Measurements from ENCODE around the gene SORCS2. TPM values are rescaled to one million over a fixed set of nuclear protein-coding genes. Genes with fewer than 3 reads are reported as not detected.

SORCS2 gene
- total and polyA plus RNA-seq, 2 of the 4 experiments (the other 2 are of a cell fraction): 0.36 to 0.62 TPM

- ChIA-PET POLR2A (ENCODE audit: unreplicated experiment) (no interaction called here), CTCF (no interaction called here)
- no peaks in the 10 kb centered on the region for H3K27me3 ChIP-seq (ENCODE audit: control insufficient read depth, insufficient read depth, low read length)
- no TSS peak for BruUV-seq (replicated peaks)
- no peak overlapping the region for H4K5ac ChIP-seq (ENCODE audit: low read depth, low read length)
- 0 out of 2 replicates have a peak overlapping the region, but pooled peaks have one; percentile 32 for H3K27ac ChIP-seq (ENCODE audit: insufficient read depth, low read length)
- no peak overlapping the region for H3K4ac ChIP-seq (ENCODE audit: low read depth, low read length)
- no peak overlapping the region for H2BK20ac ChIP-seq (ENCODE audit: low read depth, low read length)
- DNase-seq (no peak), ATAC-seq (ENCODE audit: low read depth) (no peak)
- H3K9me1 ChIP-seq (ENCODE audit: insufficient read depth, low read length): peaks cover 13% of the 10 kb centered on the region; the same call in 1 of the 2 replicates
- no peak overlapping the region for H2BK5ac ChIP-seq (ENCODE audit: low read depth, low read length, poor library complexity, severe bottlenecking)
- WGBS, 2 experiments (ENCODE audit: extremely low coverage in 2 of 2, insufficient read length in 1 of 2): no CpG with 5 or more reads among the region's 9 CpGs
- no peak overlapping the region for H3K9ac ChIP-seq (ENCODE audit: low read depth, low read length)
- no peak overlapping the region for H2AFZ ChIP-seq (replicated peaks; ENCODE audit: low read length, poor library complexity)
- in situ Hi-C loops (cut with MboI; ENCODE audit: low sequenced_read_pairs) (loop anchor here (10.0 kb wide), 1 partner anchor 225 kb away; no protein-coding TSS in a partner anchor), dilution Hi-C loops (cut with HindIII; ENCODE audit: low sequenced_read_pairs, unreplicated experiment) (no loop called here), intact Hi-C loops (cut with micrococcal nuclease) (no loop called here)
- no peak overlapping the region for H4K8ac ChIP-seq (ENCODE audit: low read depth in 2 of 2, low read length in 2 of 2)
- peaks cover 23 to 51% of the 10 kb centered on the region in 2 experiments; a peak in 2 of 4 replicates for H3K79me1 ChIP-seq (ENCODE audit: low read depth in 1 of 2, low read length in 2 of 2)
- H3K14ac ChIP-seq (replicated peaks; ENCODE audit: low read depth, low read length): no peak overlapping the region
- H3K9me3 ChIP-seq (ENCODE audit: control insufficient read depth, insufficient read depth, low read length): no peaks in the 10 kb centered on the region
- H2BK15ac ChIP-seq (ENCODE audit: low read depth, low read length): no peak overlapping the region
- H4K20me1 ChIP-seq (ENCODE audit: insufficient read depth, low read length): peaks cover 56% of the 10 kb centered on the region
- H2AK5ac ChIP-seq (ENCODE audit: low read depth, low read length): no peak overlapping the region
- no peak overlapping the region for H3K23ac ChIP-seq (ENCODE audit: low read depth, low read length)
- no peak overlapping the region for H3K4me2 ChIP-seq (ENCODE audit: low read depth, low read length)
- H3K4me3 ChIP-seq (ENCODE audit: insufficient read depth, low read depth, low read length): no peak overlapping the region
- peaks cover 70% of the 10 kb centered on the region for H3K36me3 ChIP-seq (ENCODE audit: control insufficient read depth, insufficient read depth, low read length)
- H3K56ac ChIP-seq (ENCODE audit: extremely low read depth, insufficient read depth, low read length): no peak overlapping the region
- H2BK120ac ChIP-seq (ENCODE audit: low read depth, low read length): no peak overlapping the region
- H3K18ac ChIP-seq (ENCODE audit: low read depth, low read length): no peak overlapping the region
- TF ChIP-seq RAD21 (IDR thresholded peaks at IDR 0.05; ENCODE audit: low read length) (no peak), NFE2L2 (IDR thresholded peaks at IDR 0.05; ENCODE audit: low read depth, low read length) (peak; percentile 58; the same call in 1 of the 2 replicates)
- H3K4me1 ChIP-seq (ENCODE audit: control insufficient read depth, insufficient read depth, low read length): peaks cover 4% of the 10 kb centered on the region
- H2AK9ac ChIP-seq (replicated peaks; ENCODE audit: low read depth, low read length, poor library complexity): no peak overlapping the region
- H4K91ac ChIP-seq (ENCODE audit: insufficient read depth, low read depth, low read length): no peak overlapping the region
Observed at GRCh38 chr4:7760228-7760627, 567.9 kb downstream of the SORCS2 start.
